Glutamatergic neuron (in vitro differentiated cells): ENCODE measurements around the gene SLC25A45. TPM values are rescaled to one million over a fixed set of nuclear protein-coding genes. Genes with fewer than 3 reads are reported as not detected.

Experiments used
- DNase-seq: peaks from one replicate; pipeline ENCODE4 v3.0.0; 2022
- H3K27ac Mint-ChIP-seq: one replicate; pipeline ENCODE4 v1.8.0; 2020; ENCODE audit warnings: mild to moderate bottlenecking, mixed read lengths, inconsistent platforms; ENCODE audit not compliant: unreplicated experiment
- H3K27me3 Mint-ChIP-seq: one replicate; pipeline ENCODE4 v1.8.0; 2020; ENCODE audit warnings: mild to moderate bottlenecking, moderate library complexity, mixed read lengths, inconsistent platforms; ENCODE audit not compliant: unreplicated experiment
- H3K36me3 Mint-ChIP-seq: one replicate; pipeline ENCODE4 v1.8.0; 2020; ENCODE audit warnings: mild to moderate bottlenecking, mixed read lengths, inconsistent platforms; ENCODE audit not compliant: unreplicated experiment
- H3K4me1 Mint-ChIP-seq: one replicate; pipeline ENCODE4 v1.8.0; 2020; ENCODE audit warnings: mild to moderate bottlenecking, low read depth, mixed read lengths, inconsistent platforms; ENCODE audit not compliant: unreplicated experiment
- H3K4me3 Mint-ChIP-seq: one replicate; pipeline ENCODE4 v1.8.0; 2020; ENCODE audit warnings: mild to moderate bottlenecking, mixed read lengths, inconsistent platforms; ENCODE audit not compliant: unreplicated experiment
- H3K9me3 Mint-ChIP-seq: one replicate; pipeline ENCODE4 v1.8.0; 2020; ENCODE audit warnings: mild to moderate bottlenecking, moderate library complexity, mixed read lengths, inconsistent platforms; ENCODE audit not compliant: unreplicated experiment
- total RNA-seq: library from RNA; stranded (reverse); fragmentation: NEBNext Ultra II Directional; extraction: Animal tissue kit (Norgen Biotek cat#: 25700); gene quantifications from one replicate; pipeline ENCODE4 v1.2.1, GENCODE V29; 2021; ENCODE audit not compliant: unreplicated experiment
- TF ChIP-seq, protein P1 (sequence below): fragments of 200-600 bp; sonication (generic); IDR thresholded peaks from one replicate; pipeline ENCODE4 v1.5.0; 2021; ENCODE audit not compliant: partially characterized antibody, unreplicated experiment

Gene SLC25A45
- total RNA-seq, 1 donor from 2014 or later: 0.25 TPM

DNA sequence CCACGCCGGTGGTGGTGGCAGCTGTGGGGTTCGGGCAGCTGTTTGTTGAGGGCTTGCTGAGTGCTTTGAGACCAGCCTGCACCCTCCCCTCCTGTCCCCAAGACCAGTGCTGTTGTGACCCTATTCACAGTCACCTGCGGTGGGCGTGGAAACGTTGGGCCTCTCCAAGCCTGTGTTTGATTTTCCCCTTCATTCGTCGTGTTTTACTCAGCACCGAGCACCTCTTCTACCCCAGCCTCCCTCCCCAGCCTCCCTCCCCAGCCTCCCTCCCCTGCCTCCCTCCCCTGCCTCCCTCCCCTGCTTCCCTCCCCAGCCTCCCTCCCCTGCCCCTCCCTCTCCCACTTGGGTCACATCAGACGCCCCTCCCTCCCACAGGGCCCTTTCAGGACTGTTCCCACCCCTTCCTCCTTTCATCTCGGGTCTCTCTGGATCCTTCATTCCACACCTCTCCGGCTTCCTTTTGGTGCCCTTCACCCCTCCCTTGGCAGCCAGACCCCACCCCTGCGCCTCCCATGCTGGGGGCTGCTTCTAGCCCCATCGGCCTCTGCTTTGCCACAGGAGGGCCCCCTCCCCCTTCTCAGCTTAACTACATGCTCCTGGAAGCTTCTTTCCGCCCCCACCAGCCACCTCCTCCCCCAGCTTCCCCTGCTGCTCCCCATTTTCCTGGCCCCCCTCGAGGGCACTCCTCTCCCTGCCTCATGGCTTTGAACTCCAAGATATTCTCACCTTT is 18.8 kb upstream of the SLC25A45 start:
- H3K4me1 Mint-ChIP-seq: no peaks in the 10 kb centered on the region

GRCh38 chr11:65400307-65401072 is 18.0 kb upstream of the SLC25A45 start:
- peaks cover 2% of the 10 kb centered on the region for H3K27me3 Mint-ChIP-seq
- H3K4me1 Mint-ChIP-seq: no peaks in the 10 kb centered on the region
- TF ChIP-seq, protein P1, sequence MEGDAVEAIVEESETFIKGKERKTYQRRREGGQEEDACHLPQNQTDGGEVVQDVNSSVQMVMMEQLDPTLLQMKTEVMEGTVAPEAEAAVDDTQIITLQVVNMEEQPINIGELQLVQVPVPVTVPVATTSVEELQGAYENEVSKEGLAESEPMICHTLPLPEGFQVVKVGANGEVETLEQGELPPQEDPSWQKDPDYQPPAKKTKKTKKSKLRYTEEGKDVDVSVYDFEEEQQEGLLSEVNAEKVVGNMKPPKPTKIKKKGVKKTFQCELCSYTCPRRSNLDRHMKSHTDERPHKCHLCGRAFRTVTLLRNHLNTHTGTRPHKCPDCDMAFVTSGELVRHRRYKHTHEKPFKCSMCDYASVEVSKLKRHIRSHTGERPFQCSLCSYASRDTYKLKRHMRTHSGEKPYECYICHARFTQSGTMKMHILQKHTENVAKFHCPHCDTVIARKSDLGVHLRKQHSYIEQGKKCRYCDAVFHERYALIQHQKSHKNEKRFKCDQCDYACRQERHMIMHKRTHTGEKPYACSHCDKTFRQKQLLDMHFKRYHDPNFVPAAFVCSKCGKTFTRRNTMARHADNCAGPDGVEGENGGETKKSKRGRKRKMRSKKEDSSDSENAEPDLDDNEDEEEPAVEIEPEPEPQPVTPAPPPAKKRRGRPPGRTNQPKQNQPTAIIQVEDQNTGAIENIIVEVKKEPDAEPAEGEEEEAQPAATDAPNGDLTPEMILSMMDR: no peak
- H3K4me3 Mint-ChIP-seq: no peak overlapping the region
- no peak overlapping the region for H3K27ac Mint-ChIP-seq
- peaks cover 11% of the 10 kb centered on the region for H3K9me3 Mint-ChIP-seq
- no peaks in the 10 kb centered on the region for H3K36me3 Mint-ChIP-seq
- no peak for DNase-seq

More for the DNA sequence above, 18.8 kb upstream of the SLC25A45 start:
- no peak overlapping the region for H3K4me3 Mint-ChIP-seq
- no peak for DNase-seq
- peaks cover 2% of the 10 kb centered on the region for H3K27me3 Mint-ChIP-seq
- H3K36me3 Mint-ChIP-seq: no peaks in the 10 kb centered on the region
- no peak overlapping the region for H3K27ac Mint-ChIP-seq
- H3K9me3 Mint-ChIP-seq: peaks cover 11% of the 10 kb centered on the region
- TF ChIP-seq, protein P1: no peak

DNA sequence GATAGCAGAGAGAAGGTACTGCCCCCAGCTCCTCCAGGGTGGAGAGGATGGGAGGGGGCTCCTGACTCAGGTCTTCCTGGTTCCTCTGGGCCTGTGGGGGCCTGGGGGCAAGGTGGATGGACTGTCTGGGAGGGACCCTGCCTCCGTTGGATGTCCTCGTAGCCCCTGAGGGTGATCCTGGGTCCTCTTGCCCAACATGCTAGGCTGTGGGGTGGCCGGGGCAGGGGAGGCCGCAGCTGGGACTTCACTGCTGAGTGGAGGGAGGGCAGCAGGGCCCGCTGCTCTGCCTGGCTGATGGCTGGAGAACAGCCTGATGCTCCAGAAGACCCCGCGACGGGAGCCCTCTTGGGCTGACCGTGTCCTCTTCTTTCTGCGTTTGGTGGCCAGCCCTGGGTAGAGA is 17.4 kb upstream of the SLC25A45 start:
- Mint-ChIP-seq H3K4me1 (no peaks in the 10 kb centered on the region), H3K4me3 (no peak overlapping the region), H3K36me3 (no peaks in the 10 kb centered on the region), H3K27ac (no peak overlapping the region), H3K27me3 (peaks cover 2% of the 10 kb centered on the region), H3K9me3 (peaks cover 11% of the 10 kb centered on the region)
- TF ChIP-seq, protein P1: no peak
- no peak for DNase-seq

- H3K9me3 Mint-ChIP-seq: peaks cover 11% of the 10 kb centered on the region
- DNase-seq: no peak
- no peak overlapping the region for H3K4me3 Mint-ChIP-seq
- no peaks in the 10 kb centered on the region for H3K36me3 Mint-ChIP-seq
- H3K27ac Mint-ChIP-seq: no peak overlapping the region
- TF ChIP-seq, protein P1: no peak
- H3K27me3 Mint-ChIP-seq: peaks cover 2% of the 10 kb centered on the region
- no peaks in the 10 kb centered on the region for H3K4me1 Mint-ChIP-seq
Observed at GRCh38 chr11:65399249-65399648, 16.8 kb upstream of the SLC25A45 start.
